ENCODE data around the gene LRRK1.

Gene LRRK1

GRCh38 chr15:101045835-101046691, 126.9 kb downstream of the LRRK1 start:
- no peak for DNase-seq

GRCh38 chr15:101046826-101047225, 127.7 kb downstream of the LRRK1 start:
- DNase-seq: no peak

- DNase-seq: no peak
Observed at GRCh38 chr15:101047301-101047781, 128.2 kb downstream of the LRRK1 start.

- DNase-seq: no peak
Observed at GRCh38 chr15:101048176-101048575, 129.0 kb downstream of the LRRK1 start.

GRCh38 chr15:101048581-101049030, 129.4 kb downstream of the LRRK1 start:
- DNase-seq: no peak

GRCh38 chr15:101049282-101049681, 130.1 kb downstream of the LRRK1 start:
- DNase-seq: no peak

GRCh38 chr15:101049856-101050622, 130.9 kb downstream of the LRRK1 start:
- no peak for DNase-seq

- no peak for DNase-seq
Observed at GRCh38 chr15:101050623-101051290, 131.6 kb downstream of the LRRK1 start.

- DNase-seq: no peak
Observed at GRCh38 chr15:101051291-101052030, 132.3 kb downstream of the LRRK1 start.

- DNase-seq: no peak
Observed at GRCh38 chr15:101052031-101052620, 133.0 kb downstream of the LRRK1 start.

- DNase-seq: no peak
Observed at GRCh38 chr15:101052681-101053121, 133.5 kb downstream of the LRRK1 start.

- no peak for DNase-seq
Observed at GRCh38 chr15:101053261-101053660, 134.1 kb downstream of the LRRK1 start.

- no peak for DNase-seq
Observed at GRCh38 chr15:101054116-101054515, 135.0 kb downstream of the LRRK1 start.

- DNase-seq: no peak
Observed at GRCh38 chr15:101054991-101055390, 135.8 kb downstream of the LRRK1 start.

- no peak for DNase-seq
Observed at GRCh38 chr15:101055411-101055810, 136.3 kb downstream of the LRRK1 start.

- peak; percentile 40 for DNase-seq
Observed at GRCh38 chr15:101056366-101057334, 137.5 kb downstream of the LRRK1 start.

GRCh38 chr15:101057841-101058407, 138.8 kb downstream of the LRRK1 start:
- DNase-seq: no peak

- no peak for DNase-seq
Observed at GRCh38 chr15:101058735-101059134, 139.6 kb downstream of the LRRK1 start.

- DNase-seq: no peak
Observed at GRCh38 chr15:101059381-101060341, 140.5 kb downstream of the LRRK1 start.

Measured in GF-D8 (cell line).